NB4 (cell line): ENCODE measurements around the gene TNNC1.

Experiments used
- CTCF ChIP-seq: IDR thresholded peaks from one replicate; pipeline ENCODE4 v1.5.1; 2012; ENCODE audit warnings: low read depth, low read length
- MAX ChIP-seq: IDR thresholded peaks from 2 replicates; pipeline ENCODE4 v1.6.1; 2011; ENCODE audit warnings: low read depth, low read length
- MYC ChIP-seq: IDR thresholded peaks from 2 replicates; pipeline ENCODE4 v1.6.1; 2011; ENCODE audit warnings: low read depth, low read length
- POLR2A ChIP-seq: IDR thresholded peaks from 2 replicates; pipeline ENCODE4 v1.6.1; 2011; ENCODE audit warnings: mild to moderate bottlenecking; ENCODE audit not compliant: insufficient read length; ENCODE audit errors: extremely low read depth

DNA sequence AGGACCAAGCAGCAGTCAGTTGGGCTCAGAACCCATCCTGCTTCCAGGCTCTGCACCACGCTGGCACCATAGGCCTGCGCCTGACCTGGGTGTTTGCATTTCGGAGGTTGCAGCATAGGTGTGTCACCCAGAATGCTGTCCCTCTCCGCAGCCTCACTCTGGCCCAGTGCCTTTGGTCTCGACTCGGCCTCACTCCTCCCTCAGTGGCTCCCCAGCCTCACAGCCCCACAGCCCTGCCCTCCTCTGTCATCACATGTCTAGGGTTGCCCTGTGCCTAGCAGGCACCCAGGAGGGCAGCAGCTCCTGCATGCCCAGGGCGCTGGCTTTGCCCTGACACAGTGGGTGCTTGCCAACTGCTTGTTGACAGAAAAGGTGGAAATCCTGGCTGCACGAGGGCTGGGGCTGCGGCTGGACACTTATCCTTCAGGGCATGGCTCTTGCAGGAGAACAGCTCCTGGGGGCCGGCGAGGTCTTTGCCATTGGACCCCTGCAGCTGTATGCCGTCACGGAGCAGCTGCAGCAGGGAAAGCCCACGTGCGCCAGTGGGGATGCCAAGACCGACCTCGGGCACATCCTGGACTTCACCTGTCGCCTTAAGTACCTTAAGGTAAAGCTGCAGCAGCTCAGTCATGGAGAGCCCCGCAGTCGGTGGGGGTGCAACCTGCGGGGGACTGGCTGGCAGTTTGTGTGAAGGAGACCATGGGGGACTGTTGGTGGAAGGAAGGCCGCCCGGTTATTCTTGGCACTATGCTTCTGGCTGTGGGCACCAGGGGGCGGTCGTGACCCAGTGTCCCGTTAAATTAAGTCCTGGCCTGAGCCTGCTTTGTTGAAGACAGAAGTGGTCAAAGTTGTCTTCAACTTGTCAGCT is 17.8 kb upstream of the TNNC1 start:
- TF ChIP-seq CTCF (peak; percentile 81), POLR2A (no peak), MAX (no peak), MYC (no peak; the same call in 1 of the 2 replicates)
